ENCODE results near the gene SYNPO. TPM values are rescaled to one million over a fixed set of nuclear protein-coding genes. Genes with fewer than 3 reads are reported as not detected.

The SYNPO gene
- polyA plus RNA-seq, 1 of the 3 experiments (the other 2 are of a cell fraction) = 5.1 TPM

- POLR2A ChIA-PET = interaction anchor here (0.9 to 1.6 kb wide), 5 partner anchors 11 to 107 kb away, joined by 3 to 5 read pairs (median 3); partner anchors contain the start of gene RBM22
- CTCF ChIA-PET = interaction anchor here (0.8 to 6.8 kb wide), 9 partner anchors 11 to 62 kb away, joined by 3 to 41 read pairs (median 3); no protein-coding TSS in a partner anchor
- no peak for DNase-seq
- Histone ChIP-seq H3K4me2 (no peak overlapping the region), H3K4me3 (ENCODE audit: low read depth in 2 of 2, low read length in 1 of 2) (no peak overlapping the region), H4K20me1 (ENCODE audit: insufficient read depth) (no peaks in the 10 kb centered on the region), H3K36me3 (replicated peaks in 1 of 2; ENCODE audit: control insufficient read depth in 1 of 2, insufficient read depth in 2 of 2, low read length in 1 of 2) (no peaks in the 10 kb centered on the region), H2AFZ (ENCODE audit: low read depth) (no peak overlapping the region), H3K4me1 (ENCODE audit: control insufficient read depth in 1 of 2, insufficient read depth in 2 of 2, low read depth in 1 of 2, low read length in 1 of 2) (peaks cover 22 to 80% of the 10 kb centered on the region in 2 experiments), H3K27me3 (ENCODE audit: insufficient read depth) (no peaks in the 10 kb centered on the region), H3K79me2 (ENCODE audit: insufficient read depth) (no peaks in the 10 kb centered on the region), H3K27ac (ENCODE audit: low read depth in 2 of 2, low read length in 1 of 2) (peak overlapping the region in 1 of 2 experiments; percentile 85; a peak in 2 of 4 replicates), H3K9me3 (no peaks in the 10 kb centered on the region), H3K9ac (no peak overlapping the region), H3K9me2 (no peaks in the 10 kb centered on the region), H3F3A (replicated peaks; ENCODE audit: insufficient read depth) (peaks cover 3% of the 10 kb centered on the region)
- 88% methylated on average over 4 of the region's 4 CpGs for WGBS (ENCODE audit: low lambda C conversion rate)
- no peak for TF ChIP-seq YY1 (IDR thresholded peaks at IDR 0.05; ENCODE audit: low read depth)
- TF ChIP-seq CTCF (IDR thresholded peaks at IDR 0.05) = no peak
- no peak for TF ChIP-seq TEAD4 (IDR thresholded peaks at IDR 0.05; ENCODE audit: borderline replicate concordance, insufficient read depth)
- TF ChIP-seq MXI1 (IDR thresholded peaks at IDR 0.05; ENCODE audit: low read depth, low read length) = no peak
- no peak; the same call in 1 of the 2 replicates for TF ChIP-seq GATA2 (CRISPR knock-in tag; IDR thresholded peaks at IDR 0.05)
- TF ChIP-seq MEF2A (IDR thresholded peaks at IDR 0.05; ENCODE audit: borderline replicate concordance, low read depth) = no peak
- no peak for TF ChIP-seq IRF3 (IDR thresholded peaks at IDR 0.05; ENCODE audit: low read depth, low read length)
- TF ChIP-seq FOXM1 (IDR thresholded peaks at IDR 0.05; ENCODE audit: low read depth) = no peak
- no peak for TF ChIP-seq FOSL2 (IDR thresholded peaks at IDR 0.05; ENCODE audit: borderline replicate concordance, low read depth)
- no peak for TF ChIP-seq RFX5 (IDR thresholded peaks at IDR 0.05; ENCODE audit: low read length)
- no peak for TF ChIP-seq REST (IDR thresholded peaks at IDR 0.05; ENCODE audit: low read depth, low read length)
- no peak for TF ChIP-seq EZH2phosphoT487 (IDR thresholded peaks at IDR 0.05; ENCODE audit: borderline replicate concordance, low read depth)
- no peak for TF ChIP-seq NRF1 (IDR thresholded peaks at IDR 0.05; ENCODE audit: low read depth, low read length)
- TF ChIP-seq NFIC (IDR thresholded peaks at IDR 0.05; ENCODE audit: borderline replicate concordance) = no peak
- TF ChIP-seq TAF1 (IDR thresholded peaks at IDR 0.05; ENCODE audit: borderline replicate concordance, low read depth, low read length) = no peak
- TF ChIP-seq ELF1 (IDR thresholded peaks at IDR 0.05) = no peak
- no peak for TF ChIP-seq USF1 (IDR thresholded peaks at IDR 0.05; ENCODE audit: borderline replicate concordance, low read depth)
Observed at GRCh38 chr5:150593593-150593992, 46.9 kb upstream of the SYNPO start.

Data from SK-N-SH (cell line).